ENCODE data around the gene ZNF555. TPM values are rescaled to one million over a fixed set of nuclear protein-coding genes. Genes with fewer than 3 reads are reported as not detected.
"Not testable (repeated sequence)": the region's sequence is repeated elsewhere in the genome, so short reads cannot be mapped to it uniquely, and the experiment has no call there.

Gene ZNF555
- total RNA-seq, 2 donors from 2014 or later: 3.2 to 5.5 TPM

DNA sequence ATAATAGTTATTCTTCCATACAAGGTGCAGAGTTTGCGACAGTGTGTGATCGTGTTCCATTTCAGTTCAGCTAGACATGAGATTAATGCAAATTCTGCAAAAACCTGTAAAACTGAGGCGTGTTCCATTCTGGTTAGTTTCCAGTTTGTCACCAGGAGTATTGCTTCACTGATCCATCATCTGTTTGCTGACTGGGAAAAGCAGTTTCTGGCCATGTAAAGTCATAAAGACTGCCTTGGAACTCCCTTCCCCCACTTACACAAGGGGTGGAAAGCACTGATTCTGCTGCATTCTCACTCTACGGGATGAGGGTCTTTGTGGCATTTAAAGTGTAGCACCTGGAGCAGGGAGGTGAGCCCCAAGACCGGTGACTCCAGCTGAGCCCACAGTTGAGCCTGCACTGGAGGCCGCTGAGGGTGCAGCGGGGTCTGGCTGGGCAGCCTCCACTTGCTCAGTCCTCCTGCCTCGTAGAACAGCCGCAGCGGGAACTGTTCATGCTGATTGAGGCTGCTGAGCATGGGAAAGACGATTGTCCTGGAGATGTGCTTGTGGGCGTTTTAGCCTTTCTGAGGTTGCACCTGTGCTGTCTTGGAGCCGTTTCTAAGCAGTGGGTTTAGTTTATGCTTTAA, 61.4 kb downstream of the ZNF555 start:
- TF ChIP-seq, protein P1, sequence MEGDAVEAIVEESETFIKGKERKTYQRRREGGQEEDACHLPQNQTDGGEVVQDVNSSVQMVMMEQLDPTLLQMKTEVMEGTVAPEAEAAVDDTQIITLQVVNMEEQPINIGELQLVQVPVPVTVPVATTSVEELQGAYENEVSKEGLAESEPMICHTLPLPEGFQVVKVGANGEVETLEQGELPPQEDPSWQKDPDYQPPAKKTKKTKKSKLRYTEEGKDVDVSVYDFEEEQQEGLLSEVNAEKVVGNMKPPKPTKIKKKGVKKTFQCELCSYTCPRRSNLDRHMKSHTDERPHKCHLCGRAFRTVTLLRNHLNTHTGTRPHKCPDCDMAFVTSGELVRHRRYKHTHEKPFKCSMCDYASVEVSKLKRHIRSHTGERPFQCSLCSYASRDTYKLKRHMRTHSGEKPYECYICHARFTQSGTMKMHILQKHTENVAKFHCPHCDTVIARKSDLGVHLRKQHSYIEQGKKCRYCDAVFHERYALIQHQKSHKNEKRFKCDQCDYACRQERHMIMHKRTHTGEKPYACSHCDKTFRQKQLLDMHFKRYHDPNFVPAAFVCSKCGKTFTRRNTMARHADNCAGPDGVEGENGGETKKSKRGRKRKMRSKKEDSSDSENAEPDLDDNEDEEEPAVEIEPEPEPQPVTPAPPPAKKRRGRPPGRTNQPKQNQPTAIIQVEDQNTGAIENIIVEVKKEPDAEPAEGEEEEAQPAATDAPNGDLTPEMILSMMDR (IDR thresholded peaks at IDR 0.05): no peak
- Histone ChIP-seq H3K36me3 (no peaks in the 10 kb centered on the region), H3K4me1 (no peaks in the 10 kb centered on the region), H3K27ac (peak overlapping the region; percentile 37), H3K9ac (ENCODE audit: low read depth in 2 of 2, low read length in 2 of 2) (peak overlapping the region in 1 of 2 donors; percentile 58), H3K4me3 (no peak overlapping the region), H3K9me3 (no peaks in the 10 kb centered on the region), H3K27me3 (no peaks in the 10 kb centered on the region)
- intact Hi-C loops (cut with DNase I): no loop called here
- no peak for DNase-seq

DNA sequence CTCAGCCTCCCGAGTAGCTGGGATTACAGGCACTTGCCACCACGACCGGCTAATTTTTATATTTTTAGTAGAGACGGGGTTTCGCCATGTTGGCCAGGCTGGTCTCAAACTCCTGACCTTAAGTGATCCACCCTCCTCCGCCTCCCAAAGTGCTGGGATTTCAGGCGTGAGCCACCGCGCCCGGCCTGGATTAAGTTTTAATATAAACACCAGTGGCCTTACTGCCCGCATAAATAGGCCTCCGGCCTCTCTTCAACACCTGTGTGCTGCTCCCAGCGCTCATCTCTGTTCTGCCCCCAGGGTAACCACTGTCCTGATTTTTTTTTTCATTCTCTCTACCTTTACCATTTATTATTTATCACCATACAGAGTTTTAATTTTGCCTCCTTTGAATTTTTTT, 62.1 kb downstream of the ZNF555 start:
- DNase-seq; H3K4me1 ChIP-seq; H3K4me3 ChIP-seq; H3K27ac ChIP-seq; H3K9ac ChIP-seq (ENCODE audit: low read depth in 2 of 2, low read length in 2 of 2); H3K27me3 ChIP-seq; H3K9me3 ChIP-seq; intact Hi-C loops (cut with DNase I); H3K36me3 ChIP-seq: not testable (repeated sequence)

DNA sequence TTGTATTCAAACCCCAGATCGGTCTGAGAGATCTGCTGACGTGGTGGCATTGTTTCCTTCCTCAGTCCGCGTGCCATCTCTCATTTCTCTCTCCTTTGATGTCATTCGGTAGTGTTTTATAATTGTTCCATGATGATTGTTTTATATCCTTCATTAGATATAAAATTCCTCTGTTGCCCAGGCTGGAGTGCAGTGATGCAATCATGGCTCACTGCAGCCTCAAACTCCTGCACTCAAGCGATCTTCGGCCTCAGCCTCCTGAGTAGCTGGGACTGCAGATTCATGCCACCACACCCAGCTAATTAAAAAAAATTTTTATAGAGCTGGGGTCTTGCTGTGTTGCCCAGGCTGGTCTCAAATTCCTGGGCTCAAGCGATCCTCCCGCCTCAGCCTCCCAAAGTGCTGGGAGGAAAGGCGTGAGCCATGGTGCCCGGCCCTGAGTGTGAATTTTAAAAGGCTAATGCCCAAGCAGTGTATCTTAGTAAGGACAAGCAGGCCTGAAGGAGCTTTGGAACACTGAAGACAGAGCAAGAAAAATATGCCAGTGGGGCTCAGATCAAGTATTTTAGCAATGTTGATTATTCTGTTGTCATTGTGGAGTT, 64.7 kb downstream of the ZNF555 start:
- Histone ChIP-seq H3K27me3 (no peaks in the 10 kb centered on the region), H3K27ac (no peak overlapping the region), H3K4me3 (no peak overlapping the region), H3K36me3 (no peaks in the 10 kb centered on the region), H3K4me1 (no peaks in the 10 kb centered on the region), H3K9ac (ENCODE audit: low read depth in 2 of 2, low read length in 2 of 2) (no peak overlapping the region), H3K9me3 (no peaks in the 10 kb centered on the region)
- no peak for DNase-seq
- intact Hi-C loops (cut with DNase I): no loop called here
- TF ChIP-seq, protein P1 (IDR thresholded peaks at IDR 0.05): no peak

DNA sequence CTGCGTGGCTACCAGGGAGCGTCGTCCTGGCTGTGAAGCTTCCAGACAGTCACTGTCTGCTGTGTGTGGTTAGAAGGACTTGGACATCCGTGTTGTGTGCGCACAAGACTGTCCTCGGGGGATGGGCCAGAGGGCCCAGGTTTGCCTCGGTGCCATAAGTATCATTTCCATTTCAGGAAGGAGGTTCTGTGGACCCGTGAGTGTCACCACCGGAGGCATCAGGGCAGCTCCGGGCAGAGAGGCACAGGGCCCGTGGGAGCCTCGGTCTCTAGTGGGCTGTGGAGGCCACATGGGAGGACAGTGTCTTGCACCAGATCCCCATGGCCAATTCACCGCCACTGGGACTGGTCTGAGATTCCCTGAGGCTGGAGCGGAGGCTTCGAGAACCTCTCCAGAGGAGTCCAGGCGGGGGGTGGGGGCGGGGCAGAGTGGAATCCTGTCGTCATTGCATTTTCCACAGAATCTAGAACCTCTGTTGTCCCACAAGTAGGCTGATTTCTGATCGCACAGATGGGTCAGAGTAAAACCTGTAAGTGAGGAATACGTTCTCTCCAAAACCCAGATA, 65.4 kb downstream of the ZNF555 start:
- Histone ChIP-seq H3K4me1 (no peaks in the 10 kb centered on the region), H3K4me3 (no peak overlapping the region), H3K27ac (no peak overlapping the region), H3K27me3 (no peaks in the 10 kb centered on the region), H3K36me3 (no peaks in the 10 kb centered on the region), H3K9ac (ENCODE audit: low read depth in 2 of 2, low read length in 2 of 2) (no peak overlapping the region), H3K9me3 (no peaks in the 10 kb centered on the region)
- TF ChIP-seq, protein P1 (IDR thresholded peaks at IDR 0.05): no peak
- DNase-seq: no peak
- intact Hi-C loops (cut with DNase I): no loop called here

Other genes with a start within 250 kb of the ZNF555 start
- gene GNG7, start 138.8 kb upstream of the ZNF555 start, total RNA-seq: 1 to 10 TPM; 1.5 to 3.2 TPM
- gene DIRAS1, start 120.1 kb upstream of the ZNF555 start, total RNA-seq: 1 to 10 TPM in 1 of 2 donors, under 1 TPM in 1; 0.49 to 1.7 TPM
- gene SLC39A3, start 101.5 kb upstream of the ZNF555 start, total RNA-seq: 10 to 100 TPM; 14.8 to 34.3 TPM
- 10 to 100 TPM; 46.5 to 80.6 TPM for gene SGTA, start 58.2 kb upstream of the ZNF555 start, total RNA-seq
- gene THOP1, start 56.0 kb upstream of the ZNF555 start, total RNA-seq: 100 to 1,000 TPM in 1 of 2 donors, 10 to 100 TPM in 1; 45.5 to 139 TPM
- 1 to 10 TPM; 3.0 to 5.1 TPM for gene ZNF554, start 21.6 kb upstream of the ZNF555 start, total RNA-seq
- gene ZNF556, start 25.9 kb downstream of the ZNF555 start, total RNA-seq: under 1 TPM in 1 of 2 donors, not detected in 1; 0.22 TPM
- 10 to 100 TPM; 10.9 to 12.4 TPM for gene ZNF57, start 59.5 kb downstream of the ZNF555 start, total RNA-seq
- 1 to 10 TPM; 3.1 to 3.3 TPM for gene ZNF77, start 103.5 kb downstream of the ZNF555 start, total RNA-seq
- 1 to 10 TPM; 2.9 to 3.8 TPM for gene TLE6, start 136.1 kb downstream of the ZNF555 start, total RNA-seq
- gene TLE2, start 187.8 kb downstream of the ZNF555 start, total RNA-seq: 10 to 100 TPM; 42.8 to 52.4 TPM
- 100 to 1,000 TPM; 407 to 409 TPM for gene TLE5, start 221.0 kb downstream of the ZNF555 start, total RNA-seq

Measured in colonic mucosa (tissue), 4 donors.